Liver (tissue), 3 donors: ENCODE data around the gene ANP32B.

Experiments
- ATF3 ChIP-seq: IDR thresholded peaks from 2 replicates; pipeline ENCODE4 v1.6.1; 2016; ENCODE audit warnings: antibody characterized with exemption
- CTCF ChIP-seq: fragments of 150-350 bp; IDR thresholded peaks from 2 replicates; pipeline ENCODE4 v1.5.1; 2017; ENCODE audit warnings: improper control_type of control experiment, low read depth, low read length; ENCODE audit not compliant: missing input control
- JUND ChIP-seq, 2 donors: IDR thresholded peaks; 2 replicates each; pipeline ENCODE4 v1.6.1; 2016; ENCODE audit warnings: antibody characterized with exemption in 2 of 2
- RAD21 ChIP-seq, 2 donors: IDR thresholded peaks; 2 replicates each; pipeline ENCODE4 v1.6.1; 2016; ENCODE audit warnings: antibody characterized with exemption in 2 of 2, mild to moderate bottlenecking in 2 of 2
- SP1 ChIP-seq: IDR thresholded peaks from 2 replicates; pipeline ENCODE4 v1.6.1; 2018; ENCODE audit warnings: antibody characterized with exemption, mild to moderate bottlenecking
- donor health status: healthy.
- donor health status: healthy.

- TF ChIP-seq CTCF (no peak), JUND (IDR thresholded peaks at IDR 0.05) (no peak), ATF3 (no peak), SP1 (no peak), RAD21 (IDR thresholded peaks at IDR 0.05) (no peak)
These were observed 41.8 kb upstream of the ANP32B start for GRCh38 chr9:97941323-97941722.
